Karpas-422 (cell line): ENCODE data around the gene DOCK2. TPM values are rescaled to one million over a fixed set of nuclear protein-coding genes. Genes with fewer than 3 reads are reported as not detected.
A peak's percentile ranks its signal among the peaks of the same experiment; 100 is the strongest.

Source experiments
- DNase-seq: peaks from one replicate; pipeline ENCODE4 v3.0.0-alpha.2; 2015
- H2AFZ ChIP-seq: fragments of 200-600 bp; sonication (generic); 2 replicates; pipeline ENCODE4 v1.6.1; 2014; ENCODE audit warnings: antibody characterized with exemption, low read length, mixed read lengths
- H3K27ac ChIP-seq: fragments of 200-600 bp; sonication (generic); 2 replicates; pipeline ENCODE4 v1.5.1; 2014; ENCODE audit warnings: mild to moderate bottlenecking, low read length, moderate library complexity
- H3K27me3 ChIP-seq: fragments of 200-600 bp; sonication (generic); 2 replicates; pipeline ENCODE4 v1.6.1; 2014; ENCODE audit warnings: low read length, mixed read lengths
- H3K36me3 ChIP-seq: fragments of 200-600 bp; sonication (generic); 2 replicates; pipeline ENCODE4 v1.6.1; 2014; ENCODE audit warnings: low read length, mixed read lengths; ENCODE audit not compliant: insufficient read depth
- H3K4me1 ChIP-seq: fragments of 200-600 bp; sonication (generic); 2 replicates; pipeline ENCODE4 v1.6.1; 2014; ENCODE audit warnings: mild to moderate bottlenecking, low read length, mixed read lengths
- H3K4me2 ChIP-seq: fragments of 200-600 bp; sonication (generic); 2 replicates; pipeline ENCODE4 v1.6.1; 2014; ENCODE audit warnings: low read length, low read depth, mild to moderate bottlenecking; ENCODE audit not compliant: poor library complexity, severe bottlenecking
- H3K4me3 ChIP-seq: fragments of 200-600 bp; sonication (generic); 2 replicates; pipeline ENCODE4 v1.5.1; 2014; ENCODE audit warnings: mild to moderate bottlenecking, antibody characterized with exemption, low read length, mixed read lengths
- H3K79me2 ChIP-seq: fragments of 200-600 bp; sonication (generic); 2 replicates; pipeline ENCODE4 v1.6.1; 2014; ENCODE audit warnings: mild to moderate bottlenecking, low read length, mixed read lengths
- H3K9ac ChIP-seq: fragments of 200-600 bp; sonication (generic); 2 replicates; pipeline ENCODE4 v1.6.0; 2014; ENCODE audit warnings: low read length
- H3K9me2 ChIP-seq: fragments of 200-600 bp; sonication (generic), shearing (Covaris generic); replicated peaks from 2 replicates; pipeline ENCODE4 v1.6.0; 2014; ENCODE audit warnings: mild to moderate bottlenecking, low read length, moderate library complexity; ENCODE audit not compliant: insufficient read depth
- H3K9me3 ChIP-seq: fragments of 300-700, 200-600 bp; sonication (generic); 2 replicates; pipeline ENCODE4 v1.6.1; 2014; ENCODE audit warnings: low read length, mixed read lengths
- H4K20me1 ChIP-seq: fragments of 200-600 bp; sonication (generic); 2 replicates; pipeline ENCODE4 v1.6.1; 2014; ENCODE audit warnings: mild to moderate bottlenecking, antibody characterized with exemption, low read length, low read depth; ENCODE audit not compliant: insufficient read depth
- total RNA-seq: library from RNA; depleted of rRNA; stranded (reverse); fragments of >200 nt; shearing (Covaris generic); gene quantifications from 2 replicates; pipeline ENCODE4 v1.2.3, GENCODE V29; 2014; ENCODE audit warnings: low replicate concordance

Gene DOCK2
- total RNA-seq, 1 experiment from 2014 or later: 255 TPM

DNA sequence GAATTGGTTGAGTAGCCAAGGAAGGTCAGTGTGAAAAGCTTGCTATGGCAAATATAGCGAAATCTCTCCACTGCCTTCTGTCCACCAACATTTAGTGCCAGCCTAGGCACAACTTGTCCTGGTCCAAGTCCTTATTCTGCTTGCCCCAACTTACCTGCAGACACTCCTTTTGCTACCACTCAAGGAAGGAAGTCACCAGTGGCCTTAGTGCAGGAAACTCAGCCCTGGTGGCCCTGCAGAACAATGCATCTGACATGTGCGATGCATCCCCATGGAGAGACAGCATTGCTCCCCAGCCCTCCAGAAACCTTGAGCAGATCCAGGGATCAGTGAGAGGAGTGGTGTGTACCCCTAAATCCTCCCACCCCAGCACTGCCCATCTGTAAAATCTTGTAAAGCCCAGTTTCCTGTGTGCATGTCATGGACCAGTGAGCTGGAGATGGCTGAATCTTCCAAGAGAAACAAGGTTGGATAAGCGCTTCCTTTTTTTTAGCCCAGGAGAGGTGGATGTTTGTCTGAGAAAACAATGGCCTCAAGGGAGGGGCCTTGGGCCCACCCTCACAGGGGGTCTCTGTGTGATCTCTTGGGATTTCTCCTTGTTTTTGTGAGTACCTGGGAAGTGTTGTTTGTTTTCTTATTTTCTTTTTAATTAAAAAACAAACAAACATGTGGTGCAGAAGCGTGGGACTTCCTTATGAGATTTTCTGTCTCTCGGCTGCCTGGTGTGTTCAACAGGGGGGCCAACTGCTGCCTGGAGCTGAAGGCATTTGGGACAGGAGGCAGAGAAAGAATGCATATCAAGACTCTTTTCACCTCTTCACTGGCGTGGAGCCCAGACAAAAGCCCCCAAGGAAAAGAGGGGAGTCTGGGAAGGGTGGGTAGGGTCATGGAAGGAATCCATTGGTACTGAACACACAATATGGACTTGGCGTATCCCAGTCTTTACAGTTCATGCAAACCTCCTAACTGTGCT is 472.3 kb downstream of the DOCK2 start:
- H3K27ac ChIP-seq: no peak overlapping the region
- DNase-seq: no peak

DNA sequence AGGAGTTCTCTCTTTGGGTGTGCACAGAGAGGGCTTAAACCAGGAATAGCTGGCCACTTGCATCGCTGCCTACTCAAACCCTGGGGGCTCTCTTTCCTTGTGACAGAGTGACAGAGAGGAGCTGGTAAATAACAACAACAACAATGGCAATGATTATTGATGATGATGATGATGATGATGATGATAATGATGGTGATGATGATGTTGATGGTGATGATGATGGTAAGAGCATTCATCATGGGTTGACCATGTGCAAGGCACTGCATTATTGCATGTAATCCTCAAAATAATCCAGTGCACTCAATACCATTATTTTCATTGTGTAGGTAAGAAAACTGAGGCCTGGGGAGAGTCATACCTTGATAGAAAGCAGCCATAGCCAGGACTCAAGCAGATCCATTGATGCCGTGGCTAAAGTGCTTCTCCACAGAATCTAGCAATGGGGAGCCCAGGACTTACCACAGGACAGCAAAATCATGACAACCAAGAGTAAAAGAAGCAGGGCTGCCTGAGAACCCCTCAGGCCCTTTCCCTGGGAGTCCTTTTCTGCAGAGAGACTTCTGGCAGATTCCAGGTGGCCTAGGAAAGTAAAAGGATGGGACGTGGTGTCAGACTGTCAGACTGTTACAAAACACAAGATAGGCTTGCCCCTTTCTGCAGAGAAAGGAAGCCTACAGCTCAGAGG is 473.5 kb downstream of the DOCK2 start:
- Histone ChIP-seq H3K9ac (no peak overlapping the region), H3K9me3 (no peaks in the 10 kb centered on the region), H4K20me1 (no peaks in the 10 kb centered on the region), H3K27me3 (no peaks in the 10 kb centered on the region), H3K27ac (no peak overlapping the region), H3K36me3 (no peaks in the 10 kb centered on the region), H3K4me3 (no peak overlapping the region), H3K4me1 (peaks cover 6% of the 10 kb centered on the region), H3K79me2 (no peaks in the 10 kb centered on the region), H3K9me2 (no peaks in the 10 kb centered on the region), H2AFZ (no peak overlapping the region), H3K4me2 (no peak overlapping the region)
- DNase-seq: no peak

More for the DNA sequence above, 472.3 kb downstream of the DOCK2 start:
- peaks cover 6% of the 10 kb centered on the region for H3K4me1 ChIP-seq
- H3K9me2 ChIP-seq: no peaks in the 10 kb centered on the region
- no peak overlapping the region for H3K4me3 ChIP-seq
- H3K79me2 ChIP-seq: no peaks in the 10 kb centered on the region
- H3K27me3 ChIP-seq: no peaks in the 10 kb centered on the region
- H2AFZ ChIP-seq: no peak overlapping the region
- no peaks in the 10 kb centered on the region for H3K9me3 ChIP-seq
- H3K4me2 ChIP-seq: no peak overlapping the region
- no peaks in the 10 kb centered on the region for H3K36me3 ChIP-seq
- H4K20me1 ChIP-seq: no peaks in the 10 kb centered on the region
- H3K9ac ChIP-seq: no peak overlapping the region

DNA sequence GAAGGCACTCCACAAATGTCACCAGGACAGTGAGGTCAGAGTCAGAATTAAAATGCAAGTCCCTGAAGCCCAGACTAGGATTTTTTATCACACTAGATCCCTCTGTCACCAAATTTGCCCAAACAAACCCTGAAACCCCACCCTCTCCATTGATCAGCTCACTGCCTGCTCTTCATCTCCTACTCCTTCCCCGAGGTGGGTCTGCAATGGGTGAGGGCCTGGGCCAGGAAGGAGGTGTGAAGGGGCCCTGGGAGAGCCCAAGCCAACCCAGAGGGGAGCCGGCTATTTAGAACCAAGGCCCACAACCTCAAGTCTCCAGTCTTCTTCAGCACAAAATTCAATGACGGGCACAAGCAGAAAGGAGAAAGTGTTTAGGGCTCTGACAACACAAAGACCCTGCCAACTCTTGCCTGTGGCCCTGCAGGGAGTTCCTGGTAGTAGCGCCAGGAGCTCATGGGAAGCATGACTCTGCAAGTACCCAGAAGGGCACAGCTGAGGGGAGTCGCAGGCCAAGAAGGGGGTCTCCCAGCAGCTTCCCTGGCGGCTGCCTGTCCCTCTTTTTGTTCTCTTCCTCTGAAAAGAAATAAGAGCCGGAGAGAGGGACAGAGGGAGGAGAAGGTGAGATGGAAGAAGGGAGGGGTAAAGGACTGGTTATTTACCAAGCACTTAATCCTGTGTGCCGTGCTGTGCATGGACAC is 474.2 kb downstream of the DOCK2 start:
- no peak overlapping the region for H3K4me3 ChIP-seq
- H3K4me2 ChIP-seq: no peak overlapping the region
- no peak overlapping the region for H3K9ac ChIP-seq
- H4K20me1 ChIP-seq: no peaks in the 10 kb centered on the region
- no peak overlapping the region for H3K27ac ChIP-seq
- H3K9me3 ChIP-seq: no peaks in the 10 kb centered on the region
- H3K79me2 ChIP-seq: no peaks in the 10 kb centered on the region
- no peaks in the 10 kb centered on the region for H3K9me2 ChIP-seq
- H2AFZ ChIP-seq: no peak overlapping the region
- H3K36me3 ChIP-seq: no peaks in the 10 kb centered on the region
- DNase-seq: no peak
- peaks cover 6% of the 10 kb centered on the region for H3K4me1 ChIP-seq
- no peaks in the 10 kb centered on the region for H3K27me3 ChIP-seq

DNA sequence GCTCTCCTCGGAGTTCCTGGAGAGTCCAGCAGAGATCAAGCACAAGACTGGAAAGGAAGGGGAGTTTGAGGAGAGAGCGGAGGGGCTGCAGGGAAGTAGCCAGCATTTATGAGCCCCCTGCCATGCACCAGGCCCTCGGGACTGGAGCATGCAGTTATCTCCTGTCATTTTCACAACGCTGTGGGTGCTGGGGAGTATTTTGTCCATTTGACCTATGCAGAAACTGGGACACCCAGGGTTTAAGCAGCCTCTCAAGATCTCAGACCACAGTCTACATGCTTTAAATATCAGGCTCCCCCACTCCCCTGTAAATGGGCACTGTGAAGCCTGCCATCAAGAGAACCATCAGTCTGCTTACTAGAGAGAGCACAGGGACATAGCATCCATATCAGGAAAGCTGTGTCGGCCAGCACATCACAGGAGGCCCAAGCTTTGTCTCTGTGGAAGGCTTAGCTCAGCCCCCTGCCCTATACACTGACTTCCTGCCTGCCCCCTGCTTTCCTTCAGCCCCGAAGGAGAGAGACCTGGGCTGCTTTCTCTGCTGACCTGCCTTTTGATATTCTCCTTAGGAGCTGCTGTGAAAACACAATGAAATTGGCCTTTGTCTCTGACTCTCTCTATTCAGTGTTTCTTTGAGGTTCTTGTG is 475.9 kb downstream of the DOCK2 start:
- Histone ChIP-seq H3K4me3 (no peak overlapping the region), H3K9ac (no peak overlapping the region), H3K36me3 (no peaks in the 10 kb centered on the region), H3K9me2 (no peaks in the 10 kb centered on the region), H3K27me3 (no peaks in the 10 kb centered on the region), H3K9me3 (no peaks in the 10 kb centered on the region), H4K20me1 (no peaks in the 10 kb centered on the region), H2AFZ (peak overlapping the region; percentile 64; the same call in 1 of the 2 replicates), H3K27ac (no peak overlapping the region), H3K4me1 (peaks cover 6% of the 10 kb centered on the region), H3K4me2 (no peak overlapping the region), H3K79me2 (no peaks in the 10 kb centered on the region)
- DNase-seq: no peak

DNA sequence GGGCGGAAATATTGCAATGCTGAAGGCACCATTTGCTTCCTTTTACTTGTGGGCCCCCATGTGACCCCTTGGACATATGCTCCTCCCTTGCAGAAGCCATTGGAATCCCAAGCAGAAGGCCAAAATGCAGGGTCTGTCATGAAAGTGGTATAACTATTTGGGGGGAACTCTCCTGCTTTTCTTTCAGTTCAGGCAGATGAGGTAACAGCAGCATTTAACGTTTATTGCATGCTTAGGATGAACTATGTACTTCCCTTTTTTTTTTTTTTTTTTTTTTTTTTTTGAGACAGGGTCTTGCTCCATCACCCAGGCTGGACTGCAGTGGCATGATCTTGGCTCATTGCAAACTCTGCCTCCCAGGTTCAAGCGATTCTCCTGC is 476.4 kb downstream of the DOCK2 start:
- no peaks in the 10 kb centered on the region for H3K36me3 ChIP-seq
- no peak overlapping the region for H3K4me3 ChIP-seq
- H4K20me1 ChIP-seq: no peaks in the 10 kb centered on the region
- H3K27me3 ChIP-seq: no peaks in the 10 kb centered on the region
- H3K9me2 ChIP-seq: no peaks in the 10 kb centered on the region
- DNase-seq: no peak
- H2AFZ ChIP-seq: peak overlapping the region; percentile 64; the same call in 1 of the 2 replicates
- no peaks in the 10 kb centered on the region for H3K79me2 ChIP-seq
- H3K9me3 ChIP-seq: no peaks in the 10 kb centered on the region
- H3K4me2 ChIP-seq: no peak overlapping the region
- H3K9ac ChIP-seq: no peak overlapping the region
- peaks cover 6% of the 10 kb centered on the region for H3K4me1 ChIP-seq
- H3K27ac ChIP-seq: no peak overlapping the region

DNA sequence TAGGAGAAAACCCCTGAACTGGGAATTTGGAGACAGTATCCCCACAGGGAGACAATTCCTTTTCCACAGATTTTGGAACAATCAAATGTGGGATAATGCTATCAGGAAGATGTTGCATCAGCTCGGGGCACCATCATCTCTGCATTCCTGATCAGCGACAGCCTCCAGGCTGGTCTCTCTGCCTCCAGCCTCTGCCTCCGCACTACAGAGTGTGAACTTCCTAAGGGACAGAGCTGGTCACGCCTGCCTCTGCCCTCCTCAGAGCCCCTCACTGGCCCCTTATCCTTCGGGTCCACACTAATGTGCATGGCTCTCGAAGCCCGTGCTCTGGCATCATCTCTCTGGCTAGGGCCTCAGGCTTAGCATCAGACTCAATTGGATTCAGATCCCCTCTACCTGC is 477.2 kb downstream of the DOCK2 start:
- Histone ChIP-seq H3K36me3 (no peaks in the 10 kb centered on the region), H3K4me1 (peaks cover 10% of the 10 kb centered on the region), H2AFZ (no peak overlapping the region), H3K79me2 (no peaks in the 10 kb centered on the region), H4K20me1 (no peaks in the 10 kb centered on the region), H3K9me2 (no peaks in the 10 kb centered on the region), H3K9ac (no peak overlapping the region), H3K9me3 (no peaks in the 10 kb centered on the region), H3K27me3 (no peaks in the 10 kb centered on the region), H3K4me2 (no peak overlapping the region), H3K27ac (no peak overlapping the region), H3K4me3 (no peak overlapping the region)
- no peak for DNase-seq

DNA sequence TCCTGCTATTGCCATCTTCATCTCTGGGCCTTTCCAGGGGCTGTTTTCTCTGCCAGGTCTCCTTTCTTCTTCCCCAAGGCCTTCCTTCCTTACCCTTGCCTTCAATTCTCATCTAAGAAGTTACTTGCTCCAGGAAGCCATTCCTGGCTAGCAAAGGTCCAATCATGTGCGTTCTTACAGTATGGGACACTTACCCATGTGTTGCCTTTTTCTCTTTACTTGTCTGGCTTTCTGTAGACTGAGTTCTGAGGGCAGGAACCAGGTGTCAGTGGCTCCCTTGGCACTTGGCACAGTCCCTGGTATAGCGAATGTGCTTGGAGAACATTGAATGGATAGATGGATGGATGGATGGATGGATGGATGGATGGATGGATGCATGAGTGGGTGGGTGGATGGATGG is 478.9 kb downstream of the DOCK2 start:
- peaks cover 11% of the 10 kb centered on the region for H3K4me1 ChIP-seq

More for the DNA sequence above, 478.9 kb downstream of the DOCK2 start:
- no peaks in the 10 kb centered on the region for H3K79me2 ChIP-seq
- no peak overlapping the region for H3K9ac ChIP-seq
- H3K4me2 ChIP-seq: no peak overlapping the region
- H3K4me3 ChIP-seq: no peak overlapping the region
- H3K36me3 ChIP-seq: no peaks in the 10 kb centered on the region
- no peak for DNase-seq
- no peaks in the 10 kb centered on the region for H4K20me1 ChIP-seq
- H3K9me3 ChIP-seq: no peaks in the 10 kb centered on the region
- H2AFZ ChIP-seq: no peak overlapping the region
- H3K27ac ChIP-seq: no peak overlapping the region
- no peaks in the 10 kb centered on the region for H3K27me3 ChIP-seq
- H3K9me2 ChIP-seq: no peaks in the 10 kb centered on the region
